ENCODE data around the gene NDUFS2.

The NDUFS2 gene

DNA sequence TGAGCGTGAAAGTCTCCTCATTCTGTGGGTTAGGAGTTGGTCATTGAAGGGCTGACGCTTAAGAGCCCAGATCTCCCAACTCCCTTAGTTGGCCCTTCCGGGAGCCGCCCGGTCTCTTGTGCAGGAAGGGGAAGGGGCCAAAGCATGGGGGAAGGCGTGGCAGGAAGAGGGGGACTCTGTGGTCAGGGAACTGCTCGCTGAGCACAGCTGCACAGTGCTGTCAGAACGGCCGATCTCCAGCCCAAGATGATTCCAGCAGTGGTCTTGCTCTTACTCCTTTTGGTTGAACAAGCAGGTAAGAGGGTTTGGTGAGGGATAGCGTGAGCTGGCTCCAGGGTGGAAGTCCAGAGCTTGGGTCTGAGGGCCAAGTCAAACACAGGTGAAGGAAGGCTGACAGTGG lies 12.9 kb downstream of the NDUFS2 start, which contains the start of gene FCER1G:
FCER1G (plus strand) TSS at position 220 of the 400 bp plus-strand sequence; CDS start at position 247, 27 bp downstream.
- TF ChIP-seq, protein P1, sequence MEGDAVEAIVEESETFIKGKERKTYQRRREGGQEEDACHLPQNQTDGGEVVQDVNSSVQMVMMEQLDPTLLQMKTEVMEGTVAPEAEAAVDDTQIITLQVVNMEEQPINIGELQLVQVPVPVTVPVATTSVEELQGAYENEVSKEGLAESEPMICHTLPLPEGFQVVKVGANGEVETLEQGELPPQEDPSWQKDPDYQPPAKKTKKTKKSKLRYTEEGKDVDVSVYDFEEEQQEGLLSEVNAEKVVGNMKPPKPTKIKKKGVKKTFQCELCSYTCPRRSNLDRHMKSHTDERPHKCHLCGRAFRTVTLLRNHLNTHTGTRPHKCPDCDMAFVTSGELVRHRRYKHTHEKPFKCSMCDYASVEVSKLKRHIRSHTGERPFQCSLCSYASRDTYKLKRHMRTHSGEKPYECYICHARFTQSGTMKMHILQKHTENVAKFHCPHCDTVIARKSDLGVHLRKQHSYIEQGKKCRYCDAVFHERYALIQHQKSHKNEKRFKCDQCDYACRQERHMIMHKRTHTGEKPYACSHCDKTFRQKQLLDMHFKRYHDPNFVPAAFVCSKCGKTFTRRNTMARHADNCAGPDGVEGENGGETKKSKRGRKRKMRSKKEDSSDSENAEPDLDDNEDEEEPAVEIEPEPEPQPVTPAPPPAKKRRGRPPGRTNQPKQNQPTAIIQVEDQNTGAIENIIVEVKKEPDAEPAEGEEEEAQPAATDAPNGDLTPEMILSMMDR (IDR thresholded peaks at IDR 0.05; ENCODE audit: low read depth, low read length) = no peak
- DNase-seq (ENCODE audit: extremely low read depth, low read depth) = no peak

GRCh38 chr1:161216945-161217712 lies 15.0 kb downstream of the NDUFS2 start:
- TF ChIP-seq, protein P1 (IDR thresholded peaks at IDR 0.05; ENCODE audit: low read depth, low read length) = no peak
- no peak for DNase-seq (ENCODE audit: extremely low read depth, low read depth)

- TF ChIP-seq, protein P1 (IDR thresholded peaks at IDR 0.05; ENCODE audit: low read depth, low read length) = no peak
Measured at GRCh38 chr1:161217831-161218230, 15.7 kb downstream of the NDUFS2 start.

DNA sequence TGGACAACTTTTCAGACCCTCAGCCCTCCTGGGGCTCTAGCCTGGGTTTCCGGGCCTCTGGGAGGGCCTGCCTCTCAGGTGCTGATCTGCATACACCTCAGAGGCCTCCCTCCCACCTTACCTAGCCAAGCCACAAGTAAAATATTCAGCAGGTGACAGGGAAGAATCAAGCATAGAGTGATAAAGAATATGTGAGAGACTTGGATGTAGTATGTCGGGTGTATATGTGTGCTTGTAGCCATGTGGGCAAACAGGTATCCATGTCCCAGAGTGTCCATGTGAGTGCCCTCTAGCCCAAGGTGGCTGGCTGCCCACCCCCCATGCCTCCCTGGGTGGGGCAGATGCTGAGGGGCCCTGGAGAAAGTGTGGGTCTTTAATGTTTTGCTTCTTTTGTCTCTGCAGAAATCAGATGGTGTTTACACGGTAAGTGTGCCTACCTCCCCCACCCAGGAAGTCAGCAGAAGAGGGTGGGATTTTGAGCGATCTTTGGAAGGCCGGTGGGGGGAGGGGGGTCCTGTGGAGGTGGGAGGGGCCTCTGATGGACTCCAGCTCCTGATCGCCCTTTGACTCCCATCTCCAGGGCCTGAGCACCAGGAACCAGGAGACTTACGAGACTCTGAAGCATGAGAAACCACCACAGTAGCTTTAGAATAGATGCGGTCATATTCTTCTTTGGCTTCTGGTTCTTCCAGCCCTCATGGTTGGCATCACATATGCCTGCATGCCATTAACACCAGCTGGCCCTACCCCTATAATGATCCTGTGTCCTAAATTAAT lies 16.3 kb downstream of the NDUFS2 start:
- DNase-seq (ENCODE audit: extremely low read depth, low read depth) = no peak
- TF ChIP-seq, protein P1 (IDR thresholded peaks at IDR 0.05; ENCODE audit: low read depth, low read length) = no peak

More at GRCh38 chr1:161217831-161218230, 15.7 kb downstream of the NDUFS2 start:
- DNase-seq (ENCODE audit: extremely low read depth, low read depth) = no peak

GRCh38 chr1:161219078-161219892 lies 17.1 kb downstream of the NDUFS2 start:
- no peak for DNase-seq (ENCODE audit: extremely low read depth, low read depth)
- TF ChIP-seq, protein P1 (IDR thresholded peaks at IDR 0.05; ENCODE audit: low read depth, low read length) = no peak

DNA sequence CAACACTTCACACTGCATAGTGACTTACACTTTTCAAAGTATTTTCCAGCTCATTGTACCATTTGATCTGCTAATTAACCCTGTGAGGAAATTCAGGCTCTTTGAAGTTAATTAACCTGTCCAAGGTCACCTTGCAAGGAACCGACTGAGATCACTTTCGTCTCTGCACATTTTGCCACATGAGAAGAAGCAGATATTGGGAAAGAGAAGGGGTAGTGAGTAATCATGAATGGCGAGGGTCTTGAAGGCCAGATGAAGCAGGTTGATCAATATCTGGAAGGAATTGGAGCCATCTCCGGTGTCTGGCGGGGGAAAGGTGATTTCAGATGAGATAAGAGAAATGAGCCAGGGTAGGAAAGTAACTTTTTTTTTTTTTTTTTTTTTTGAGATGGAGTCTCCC lies 17.8 kb downstream of the NDUFS2 start:
- no peak for DNase-seq (ENCODE audit: extremely low read depth, low read depth)
- TF ChIP-seq, protein P1 (IDR thresholded peaks at IDR 0.05; ENCODE audit: low read depth, low read length) = no peak
